Endothelial cell (in vitro differentiated cells): ENCODE results near the gene LILRA1. TPM values are rescaled to one million over a fixed set of nuclear protein-coding genes. Genes with fewer than 3 reads are reported as not detected.

Source experiments
- DNase-seq: peaks from one replicate; pipeline ENCODE4 v3.0.0; 2021; ENCODE audit warnings: low spot score
- H3K27ac Mint-ChIP-seq: one replicate; pipeline ENCODE4 v1.8.0; 2021; ENCODE audit warnings: mixed read lengths, inconsistent platforms; ENCODE audit not compliant: unreplicated experiment
- H3K27me3 Mint-ChIP-seq: one replicate; pipeline ENCODE4 v1.8.0; 2021; ENCODE audit warnings: mild to moderate bottlenecking, moderate library complexity, mixed read lengths, inconsistent platforms; ENCODE audit not compliant: unreplicated experiment
- H3K36me3 Mint-ChIP-seq: one replicate; pipeline ENCODE4 v1.8.0; 2021; ENCODE audit warnings: mild to moderate bottlenecking, low read depth, mixed read lengths, inconsistent platforms; ENCODE audit not compliant: unreplicated experiment
- H3K4me1 Mint-ChIP-seq: one replicate; pipeline ENCODE4 v1.8.0; 2021; ENCODE audit warnings: mild to moderate bottlenecking, mixed read lengths, inconsistent platforms; ENCODE audit not compliant: unreplicated experiment
- H3K4me3 Mint-ChIP-seq: one replicate; pipeline ENCODE4 v1.8.0; 2021; ENCODE audit warnings: mild to moderate bottlenecking, mixed read lengths, inconsistent platforms; ENCODE audit not compliant: unreplicated experiment
- H3K9me3 Mint-ChIP-seq: one replicate; pipeline ENCODE4 v1.8.0; 2021; ENCODE audit warnings: mixed read lengths, inconsistent platforms; ENCODE audit not compliant: unreplicated experiment
- microRNA-seq: library from miRNA; unstranded; fragments of <30 nt; microRNA quantifications from one replicate; pipeline ENCODE4, GENCODE V29; 2020; ENCODE audit not compliant: unreplicated experiment
- total RNA-seq: library from RNA; stranded (reverse); fragmentation: NEBNext Ultra II Directional; extraction: Animal tissue kit (Norgen Biotek cat#: 25700); gene quantifications from one replicate; pipeline ENCODE4 v1.2.1, GENCODE V29; 2021; ENCODE audit not compliant: unreplicated experiment
- TF ChIP-seq, protein P1 (sequence below): fragments of 200-600 bp; sonication (generic); IDR thresholded peaks from one replicate; pipeline ENCODE4 v1.5.0; 2021; ENCODE audit warnings: antibody characterized with exemption; ENCODE audit not compliant: unreplicated experiment

The LILRA1 gene
- total RNA-seq, 1 donor from 2014 or later: not detected

DNA sequence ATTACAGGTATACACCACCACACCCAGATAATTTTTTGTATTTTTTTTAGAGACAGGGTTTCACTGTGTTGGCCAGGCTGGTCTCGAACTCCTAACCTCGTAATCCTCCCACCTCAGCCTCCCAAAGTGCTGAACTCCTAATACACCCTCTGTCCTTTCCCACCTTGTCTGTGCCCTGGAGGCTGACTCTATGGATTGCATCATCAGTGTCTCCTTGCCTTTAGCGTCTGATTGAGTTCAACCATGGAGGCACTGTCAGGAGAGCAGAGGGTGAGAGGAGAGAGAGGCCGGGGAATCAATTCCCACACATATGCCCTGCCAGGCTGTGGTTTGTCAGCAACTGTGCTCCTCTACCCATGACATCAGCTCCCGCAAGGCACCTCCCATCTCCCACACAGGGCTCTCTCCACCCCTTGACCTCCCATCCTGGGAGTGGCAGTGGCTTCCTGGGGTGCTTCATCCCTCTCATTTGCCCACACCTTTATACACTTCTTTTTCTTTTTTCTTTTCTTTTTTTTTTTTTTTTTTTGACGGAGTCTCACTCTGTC, 56.8 kb downstream of the LILRA1 start:
- Mint-ChIP-seq H3K4me1 (no peaks in the 10 kb centered on the region), H3K27me3 (no peaks in the 10 kb centered on the region), H3K27ac (no peak overlapping the region), H3K9me3 (peaks cover 39% of the 10 kb centered on the region), H3K36me3 (peaks cover 6% of the 10 kb centered on the region), H3K4me3 (no peak overlapping the region)
- TF ChIP-seq, protein P1, sequence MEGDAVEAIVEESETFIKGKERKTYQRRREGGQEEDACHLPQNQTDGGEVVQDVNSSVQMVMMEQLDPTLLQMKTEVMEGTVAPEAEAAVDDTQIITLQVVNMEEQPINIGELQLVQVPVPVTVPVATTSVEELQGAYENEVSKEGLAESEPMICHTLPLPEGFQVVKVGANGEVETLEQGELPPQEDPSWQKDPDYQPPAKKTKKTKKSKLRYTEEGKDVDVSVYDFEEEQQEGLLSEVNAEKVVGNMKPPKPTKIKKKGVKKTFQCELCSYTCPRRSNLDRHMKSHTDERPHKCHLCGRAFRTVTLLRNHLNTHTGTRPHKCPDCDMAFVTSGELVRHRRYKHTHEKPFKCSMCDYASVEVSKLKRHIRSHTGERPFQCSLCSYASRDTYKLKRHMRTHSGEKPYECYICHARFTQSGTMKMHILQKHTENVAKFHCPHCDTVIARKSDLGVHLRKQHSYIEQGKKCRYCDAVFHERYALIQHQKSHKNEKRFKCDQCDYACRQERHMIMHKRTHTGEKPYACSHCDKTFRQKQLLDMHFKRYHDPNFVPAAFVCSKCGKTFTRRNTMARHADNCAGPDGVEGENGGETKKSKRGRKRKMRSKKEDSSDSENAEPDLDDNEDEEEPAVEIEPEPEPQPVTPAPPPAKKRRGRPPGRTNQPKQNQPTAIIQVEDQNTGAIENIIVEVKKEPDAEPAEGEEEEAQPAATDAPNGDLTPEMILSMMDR: no peak
- DNase-seq: no peak

Small RNAs within 50 kb of the gene (microRNA-seq; reads per million reads assigned to microRNA genes)
- gene MIR8061: not detected

Other genes with a start within 250 kb of the LILRA1 start
- 2.1 TPM for gene LAIR1, start 228.7 kb upstream of the LILRA1 start, total RNA-seq
- gene TTYH1, start 178.2 kb upstream of the LILRA1 start, total RNA-seq: 10.4 TPM
- gene LENG8, start 144.4 kb upstream of the LILRA1 start, total RNA-seq: 162 TPM
- gene LENG9, start 129.9 kb upstream of the LILRA1 start, total RNA-seq: 3.4 TPM
- 21.4 TPM for gene CDC42EP5, start 120.3 kb upstream of the LILRA1 start, total RNA-seq
- gene LAIR2, start 90.8 kb upstream of the LILRA1 start, total RNA-seq: not detected
- gene LILRA2, start 19.8 kb upstream of the LILRA1 start, total RNA-seq: not detected
- gene LILRB1, start 36.9 kb downstream of the LILRA1 start, total RNA-seq: not detected
- gene LILRB4, start 69.4 kb downstream of the LILRA1 start, total RNA-seq: not detected
- not detected for gene KIR3DL3, start 130.8 kb downstream of the LILRA1 start, total RNA-seq
- not detected for gene KIR2DL3, start 144.9 kb downstream of the LILRA1 start, total RNA-seq
- not detected for gene KIR2DL1, start 176.2 kb downstream of the LILRA1 start, total RNA-seq
- not detected for gene KIR2DL4, start 210.0 kb downstream of the LILRA1 start, total RNA-seq
- not detected for gene KIR3DL1, start 222.8 kb downstream of the LILRA1 start, total RNA-seq
- gene KIR2DS4, start 239.0 kb downstream of the LILRA1 start, total RNA-seq: not detected